NCI-H1092 treated with DMSO at 0.1 percent for 48 hours (cell line): ENCODE measurements around the gene TNFAIP8L2.
A peak's percentile ranks its signal among the peaks of the same experiment; 100 is the strongest.

Experiments
- DNase-seq: peaks from one replicate; lab custom pipeline; 2025; lab: John Stamatoyannopoulos, UW

TNFAIP8L2 gene

DNA sequence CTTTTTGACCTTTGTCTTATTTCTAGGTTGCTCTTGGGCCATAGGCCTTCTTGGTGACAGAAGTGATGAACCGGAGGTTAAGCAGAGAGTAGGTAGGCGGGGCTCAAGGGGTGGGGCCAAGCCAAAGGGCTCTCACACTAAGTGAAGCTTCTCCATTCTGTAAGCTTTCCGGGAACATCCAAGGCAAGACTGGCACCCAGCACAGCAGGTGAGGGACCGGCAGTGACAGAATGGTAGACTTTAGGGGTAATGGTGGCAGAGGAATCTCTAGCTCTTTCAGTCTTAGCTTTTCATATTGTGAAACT, at the start of gene TNFAIP8L2:
TSS of gene TNFAIP8L2 (plus strand) at position 135 of the 305 bp plus-strand sequence. CDS start 2,049 bp downstream, outside the sequence.
- no peak for DNase-seq

DNA sequence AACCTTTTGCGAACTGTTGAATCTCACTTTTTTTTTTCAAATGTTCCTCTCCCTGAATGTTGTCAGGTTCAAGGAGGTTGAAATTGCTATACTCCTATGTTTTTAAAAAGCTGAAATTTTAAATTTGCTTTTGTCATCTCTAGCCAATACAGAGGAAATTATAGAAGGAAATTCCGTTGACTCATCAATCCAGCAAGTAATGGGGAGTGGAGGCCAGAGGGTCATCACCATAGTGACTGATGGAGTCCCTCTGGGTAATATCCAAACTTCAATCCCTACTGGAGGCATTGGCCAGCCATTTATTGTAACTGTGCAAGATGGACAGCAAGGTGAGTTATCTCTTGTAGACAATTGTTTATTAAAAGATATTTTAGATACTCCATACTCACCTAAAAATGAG, 49.6 kb upstream of the TNFAIP8L2 start:
- DNase-seq, result no peak

DNA sequence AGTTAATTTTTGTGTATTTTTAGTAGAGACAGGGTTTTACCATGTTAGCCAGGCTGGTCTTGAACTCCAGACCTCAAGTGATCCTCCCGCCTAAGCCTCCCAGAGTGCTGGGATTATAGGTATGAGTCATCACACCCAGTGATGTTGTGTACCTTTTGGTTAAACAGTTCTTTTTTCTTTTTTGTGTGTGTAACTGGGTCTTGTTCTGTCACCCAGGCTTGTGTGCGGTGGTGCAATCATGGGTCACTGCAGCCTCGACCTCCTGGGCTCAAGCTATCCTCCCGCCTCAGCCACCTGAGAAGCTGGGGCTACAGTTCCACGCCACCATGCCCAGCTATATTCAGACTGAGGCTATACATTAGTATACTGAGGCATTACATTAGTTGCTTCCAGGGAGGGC, 48.1 kb upstream of the TNFAIP8L2 start:
- no peak for DNase-seq

- DNase-seq, result no peak
These were observed 42.6 kb upstream of the TNFAIP8L2 start for GRCh38 chr1:151113877-151114276.

- no peak for DNase-seq
These were observed 31.6 kb upstream of the TNFAIP8L2 start for GRCh38 chr1:151124763-151125403.

- no peak for DNase-seq
These were observed 27.6 kb upstream of the TNFAIP8L2 start for GRCh38 chr1:151128800-151129199.

GRCh38 chr1:151130987-151131586, 25.4 kb upstream of the TNFAIP8L2 start:
- DNase-seq, result peak; percentile 89

GRCh38 chr1:151131701-151132334, 24.6 kb upstream of the TNFAIP8L2 start:
- DNase-seq, result no peak

- no peak for DNase-seq
These were observed 24.0 kb upstream of the TNFAIP8L2 start for GRCh38 chr1:151132335-151133017.

DNA sequence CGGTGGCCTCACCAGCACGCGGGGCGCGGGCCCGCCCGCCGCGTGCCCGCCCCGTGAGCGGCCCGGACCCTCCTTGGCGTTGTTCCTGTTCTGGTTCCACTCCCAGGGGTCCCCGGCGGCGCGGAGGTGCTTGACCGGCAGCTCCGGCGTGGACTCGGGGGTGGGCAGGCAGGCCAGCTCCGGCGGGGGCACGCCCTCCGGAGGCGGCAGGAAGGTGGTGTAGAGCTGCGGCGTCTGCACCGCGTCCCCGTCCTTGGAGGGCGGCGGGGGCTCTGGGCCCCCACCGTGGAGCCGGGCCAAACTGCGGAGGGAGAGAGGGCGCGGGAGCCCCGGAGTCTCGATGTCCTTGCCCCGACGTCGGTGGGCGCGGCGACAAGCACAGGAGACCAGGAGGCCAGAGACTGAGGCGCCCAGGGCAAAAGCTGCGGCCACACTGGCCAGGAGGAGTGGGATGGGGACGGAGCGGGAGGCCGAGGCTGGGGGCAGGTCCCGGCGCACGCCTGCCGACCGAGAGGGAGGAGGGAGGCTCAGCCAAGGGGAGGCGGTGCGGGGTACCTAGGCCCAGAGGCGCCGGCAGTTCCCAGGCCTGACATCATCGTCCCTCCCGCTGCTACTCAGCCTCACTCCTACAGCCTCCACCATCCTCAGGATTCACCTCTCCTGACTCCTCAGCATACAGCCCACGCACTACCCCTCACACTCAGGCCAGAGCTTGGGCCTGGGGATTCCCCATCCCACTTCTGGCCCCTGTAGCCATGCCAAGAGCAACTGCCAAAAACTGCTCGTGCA, 23.2 kb upstream of the TNFAIP8L2 start:
- DNase-seq, result no peak

DNA sequence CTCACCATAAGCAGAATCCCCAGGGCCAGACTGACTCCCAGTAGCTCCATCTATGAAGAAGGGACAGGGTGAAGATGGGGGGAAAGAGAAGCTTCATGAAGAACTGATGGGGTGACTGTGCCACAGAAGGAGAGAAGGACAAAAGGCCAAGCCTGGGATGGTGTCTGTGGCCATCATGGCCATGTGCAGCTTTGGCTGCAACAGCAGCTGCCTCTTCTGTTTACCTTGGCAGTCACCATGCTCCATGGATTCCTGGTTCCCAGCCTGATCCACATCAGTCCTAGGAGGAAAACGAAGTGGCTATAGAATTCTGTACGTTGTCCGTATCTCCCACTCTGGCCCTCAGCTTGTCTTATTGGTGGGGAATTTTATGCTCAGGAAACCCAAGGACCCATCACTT, 22.1 kb upstream of the TNFAIP8L2 start:
- DNase-seq, result peak; percentile 4

- no peak for DNase-seq
These were observed 21.5 kb upstream of the TNFAIP8L2 start for GRCh38 chr1:151134991-151135390.

DNA sequence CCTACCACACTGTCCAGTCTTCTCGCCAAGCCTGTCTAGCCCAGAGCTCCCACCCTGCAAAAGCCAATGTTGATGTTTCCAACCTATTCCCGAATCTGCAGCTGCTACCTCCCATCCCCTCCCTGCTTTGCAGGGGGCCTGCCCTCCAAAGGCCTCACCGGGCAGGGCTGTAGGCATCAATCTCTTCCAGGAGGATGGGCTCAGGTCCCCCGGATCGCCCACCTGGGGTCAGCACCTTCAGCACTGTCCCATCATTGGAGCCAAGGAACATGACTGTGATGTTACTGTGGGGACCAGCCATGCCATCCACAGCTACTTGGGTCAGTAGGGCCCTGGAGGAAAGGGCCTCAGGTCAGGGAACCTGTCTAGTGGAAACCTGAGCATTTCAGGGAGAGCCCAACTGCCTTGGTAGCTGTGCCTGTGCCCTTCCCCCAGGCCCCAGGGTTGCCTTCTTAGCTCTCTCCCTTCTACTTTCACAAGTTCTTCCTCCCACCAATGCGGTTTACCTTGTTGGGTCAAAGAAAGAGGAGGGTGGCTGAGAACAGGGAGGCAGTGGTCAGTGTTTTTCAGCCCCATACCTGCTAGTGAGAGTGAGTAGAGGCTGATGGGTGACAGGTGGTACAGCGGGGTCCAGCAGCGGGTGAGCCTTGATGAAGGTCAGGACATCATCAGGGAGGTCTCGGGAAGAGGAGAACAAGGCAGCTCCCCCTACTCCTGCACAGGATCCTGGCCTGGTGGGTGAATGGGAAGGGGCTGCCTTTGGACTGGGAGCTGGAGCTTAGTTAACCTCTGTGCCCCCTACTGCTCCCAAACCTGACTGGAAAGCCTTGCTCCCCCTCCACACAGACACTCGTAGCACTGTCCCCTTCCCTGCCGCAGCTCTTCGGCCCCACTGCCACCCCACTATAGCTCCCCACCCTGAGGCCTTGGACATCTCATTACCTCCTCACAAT, 20.7 kb upstream of the TNFAIP8L2 start:
- DNase-seq, result no peak

DNA sequence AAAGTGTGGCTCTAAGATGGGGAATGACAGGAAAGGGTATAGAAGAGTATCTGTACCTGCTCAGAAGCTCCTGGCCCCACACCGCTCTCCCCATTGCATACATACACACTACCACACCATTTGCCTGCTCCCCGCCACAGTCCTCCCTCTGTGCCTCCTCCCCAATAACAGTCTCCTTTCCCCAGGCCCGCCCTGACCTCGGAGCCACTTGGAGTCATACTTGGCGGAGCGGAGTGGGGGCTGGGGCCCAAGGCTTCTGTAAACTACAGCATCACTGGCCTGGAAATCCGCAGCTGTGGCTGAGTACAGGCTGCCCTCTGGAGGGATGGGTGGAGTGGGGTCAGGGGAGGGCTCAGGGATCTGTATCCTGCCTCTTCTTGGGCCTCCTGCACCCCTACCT, 18.7 kb upstream of the TNFAIP8L2 start:
- no peak for DNase-seq

- no peak for DNase-seq
These were observed 13.9 kb upstream of the TNFAIP8L2 start for GRCh38 chr1:151142411-151143056.

DNA sequence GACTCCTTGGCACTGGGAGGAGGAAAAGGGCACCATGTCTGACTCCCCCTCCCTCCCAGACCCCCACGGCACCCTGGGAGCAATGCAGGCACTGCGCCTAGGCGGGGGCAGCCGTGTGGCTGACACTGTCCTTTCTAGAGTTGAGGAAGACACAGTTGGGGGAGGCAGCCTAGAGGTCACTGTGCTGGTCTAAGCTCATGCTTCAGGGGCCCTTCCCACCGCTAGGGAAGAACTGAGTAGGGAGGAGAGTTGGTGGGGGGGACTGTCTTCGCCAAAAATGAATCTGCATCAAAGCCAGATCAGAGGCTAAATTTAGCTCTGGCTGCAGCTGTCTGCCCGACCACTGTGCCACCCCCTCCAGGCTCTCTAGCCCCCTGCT, 13.4 kb upstream of the TNFAIP8L2 start:
- DNase-seq, result no peak

DNA sequence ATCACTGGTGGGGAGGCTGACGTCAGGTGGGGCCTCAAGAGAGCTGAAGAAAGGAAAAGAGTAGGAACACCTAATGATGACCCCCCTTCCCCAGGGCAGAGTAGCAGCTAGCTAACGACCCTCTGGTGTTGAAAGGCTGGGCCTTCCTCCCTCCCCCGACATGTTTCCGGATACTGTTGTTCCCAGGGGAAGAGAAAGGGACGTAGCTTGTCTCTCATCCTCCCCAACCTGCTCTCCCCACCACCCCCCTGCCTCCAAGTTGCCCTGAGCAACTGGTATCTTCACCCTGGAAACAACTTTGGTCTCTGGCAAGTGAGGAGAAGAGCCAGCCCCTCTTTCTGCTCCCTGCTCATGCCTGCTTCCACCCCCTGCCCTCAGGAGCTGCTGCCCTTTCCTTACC, 12.5 kb upstream of the TNFAIP8L2 start:
- no peak for DNase-seq

DNA sequence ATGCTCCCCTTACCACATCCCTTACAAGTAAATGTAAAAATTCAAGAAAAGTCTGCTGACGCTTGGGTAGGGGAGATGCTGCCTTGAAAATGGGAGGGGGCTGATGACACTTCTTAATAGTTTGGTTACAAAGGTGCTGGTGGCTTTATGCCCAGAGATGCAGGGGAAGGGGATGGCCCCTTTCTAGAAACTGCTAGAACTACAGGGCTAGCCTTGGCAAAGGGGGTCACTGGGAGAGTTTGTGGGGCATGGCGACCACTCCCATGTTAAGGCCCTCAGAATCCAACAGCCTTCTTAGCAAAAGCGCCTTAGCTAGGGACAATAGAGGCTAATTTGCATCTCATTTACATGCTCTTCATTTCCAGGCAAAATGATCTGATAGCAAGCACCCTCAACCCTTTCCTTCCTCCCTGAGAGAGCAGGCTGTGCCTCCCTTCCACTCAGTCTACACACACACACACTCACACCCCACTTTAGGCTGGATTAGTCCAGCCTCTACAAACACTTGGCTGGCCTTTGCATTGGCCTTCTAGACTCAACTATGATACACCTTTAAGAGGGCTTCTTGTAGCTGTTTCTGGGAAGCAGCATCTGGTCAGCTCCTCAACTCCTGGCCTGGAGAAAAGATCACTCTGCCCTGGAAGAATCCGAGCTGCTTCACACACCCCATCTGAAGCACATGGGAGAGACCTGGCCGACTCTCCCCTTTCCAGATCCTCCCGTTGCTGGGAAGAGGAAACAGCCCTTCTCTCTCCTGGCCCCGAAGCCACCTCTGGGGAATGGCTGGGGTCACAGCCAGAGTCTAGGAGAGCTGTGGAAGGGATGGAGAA, 11.8 kb upstream of the TNFAIP8L2 start:
- DNase-seq, result no peak

DNA sequence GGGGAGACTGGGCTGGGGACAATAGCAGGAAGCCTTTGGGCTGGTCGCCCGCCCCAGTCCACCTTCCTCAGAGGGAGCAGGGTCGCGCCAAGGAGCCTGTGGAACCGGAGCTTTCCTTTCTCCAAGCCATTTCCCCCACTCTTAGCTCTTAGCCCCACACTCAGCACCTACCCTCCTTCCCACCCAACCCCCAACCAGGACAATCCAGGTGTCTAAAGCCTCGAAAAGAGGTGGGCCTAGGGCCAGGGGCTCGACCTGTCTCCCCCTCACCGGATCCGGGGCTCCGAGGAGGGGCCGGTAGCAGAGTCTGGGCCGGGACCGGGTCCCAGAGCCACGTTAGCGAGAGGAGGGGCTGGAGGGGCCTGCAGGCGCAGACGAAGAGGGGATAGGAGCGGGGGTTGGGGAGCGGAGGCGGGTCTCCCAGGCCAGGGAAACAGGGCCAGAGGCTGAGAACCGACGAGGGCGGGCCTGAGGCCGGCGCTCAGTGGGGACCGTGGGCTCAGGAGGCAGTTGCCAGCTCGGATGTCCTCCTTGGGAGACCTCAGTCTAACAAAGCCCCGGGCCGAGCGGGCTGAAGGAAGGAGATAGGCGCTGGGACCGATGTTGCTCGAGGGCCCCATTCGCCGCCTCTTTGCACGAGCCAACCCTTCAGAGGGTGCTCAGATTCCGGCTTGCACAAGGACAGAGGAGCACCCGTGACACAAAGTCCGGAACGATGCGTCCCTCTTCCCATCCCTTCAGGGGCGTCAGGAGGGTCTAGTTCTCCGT, 11.0 kb upstream of the TNFAIP8L2 start:
- DNase-seq, result peak; percentile 32
